HG02938 (cell line): ENCODE measurements around the gene BCOR.

ENCODE experiments used
- ATAC-seq: cut with Tn5 transposase; IDR thresholded peaks from one replicate; pipeline ENCODE4 v1.9.1; 2021; ENCODE audit warnings: mild to moderate bottlenecking, moderate library complexity; ENCODE audit not compliant: unreplicated experiment

The BCOR gene

DNA sequence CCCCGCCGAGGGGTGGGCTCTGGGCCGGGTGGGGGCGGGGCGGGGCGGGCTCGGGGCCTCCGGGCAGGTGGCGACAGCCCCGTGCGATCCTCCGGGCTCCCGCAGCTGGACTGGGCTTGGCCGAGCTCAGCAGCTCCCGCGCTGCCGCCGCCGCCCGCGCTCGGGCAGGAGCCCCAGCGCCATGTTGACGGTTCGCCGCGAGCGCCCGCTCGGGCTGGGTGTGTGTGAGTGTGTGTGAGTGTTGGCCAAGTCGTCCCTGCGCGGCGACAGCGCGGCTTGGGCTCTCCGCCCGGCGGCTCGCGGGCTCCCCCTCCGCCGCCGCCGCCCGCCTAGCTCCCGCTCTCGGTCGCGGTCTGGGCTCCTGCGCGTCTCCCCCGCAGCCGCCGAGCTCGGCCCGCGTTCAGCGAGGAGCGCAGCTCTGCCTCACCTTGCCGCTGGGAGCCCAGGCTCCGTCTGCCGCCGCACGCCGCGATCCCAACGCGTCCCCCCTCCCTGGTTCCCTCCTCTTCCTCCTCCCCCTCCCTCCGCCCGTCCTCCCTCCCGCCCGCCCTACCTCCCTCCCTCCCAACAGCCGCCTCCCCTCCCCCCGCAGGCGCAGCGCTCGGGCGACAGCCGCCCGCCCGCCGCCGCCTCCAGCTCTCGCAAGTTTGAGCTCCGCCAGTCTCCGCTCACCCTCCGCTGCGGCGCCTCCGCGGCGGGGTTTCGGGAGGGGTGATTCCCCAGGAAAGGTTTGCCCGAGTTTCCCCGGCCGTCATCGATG, at the start of gene BCOR:
BCOR (minus strand) TSS at position 455 of the 760 bp plus-strand sequence. CDS start 20,029 bp downstream, outside the sequence.
- ATAC-seq = no peak

DNA sequence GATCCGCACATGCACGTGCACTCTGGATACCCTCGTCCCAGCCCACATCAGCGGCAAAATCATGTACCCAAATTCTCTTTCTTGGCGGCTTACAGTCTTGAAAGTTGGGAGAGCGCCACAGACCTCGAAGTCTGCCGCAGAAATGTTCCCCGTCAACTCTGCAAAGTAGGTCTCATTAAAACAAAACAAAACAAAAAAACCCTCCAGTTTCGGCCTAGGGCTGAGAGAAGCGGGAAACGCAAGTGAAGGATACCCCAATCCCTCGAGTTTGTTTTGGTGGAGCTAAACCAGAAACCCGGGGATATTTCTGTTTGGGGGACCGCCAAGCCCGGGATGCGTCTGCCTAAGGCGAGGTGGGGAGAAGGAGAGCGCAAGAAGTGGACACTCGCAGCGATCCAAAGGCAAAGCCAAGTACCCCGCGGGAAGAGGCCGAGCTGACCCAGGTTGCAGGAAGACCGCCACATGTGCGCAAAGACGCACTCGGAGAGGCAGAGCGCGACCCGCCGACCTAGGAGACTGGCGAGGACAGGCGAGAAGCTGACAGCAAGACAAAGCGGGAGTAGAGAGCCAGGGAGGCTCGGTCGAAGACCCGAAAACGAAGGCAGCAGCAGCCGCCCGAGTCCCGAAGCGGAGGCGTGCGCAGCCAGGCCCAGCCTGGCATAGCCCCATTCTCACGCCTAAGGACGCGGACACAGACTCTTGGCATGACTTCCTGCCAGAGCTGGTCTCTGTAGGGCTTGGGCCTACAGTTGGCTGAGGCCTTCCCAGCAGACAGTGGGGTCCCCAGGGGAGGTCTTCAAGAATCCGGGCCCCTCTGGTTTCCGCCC, 49.6 kb upstream of the BCOR start:
- ATAC-seq = no peak

GRCh38 chrX:40146262-40147125, 48.7 kb upstream of the BCOR start:
- no peak for ATAC-seq

DNA sequence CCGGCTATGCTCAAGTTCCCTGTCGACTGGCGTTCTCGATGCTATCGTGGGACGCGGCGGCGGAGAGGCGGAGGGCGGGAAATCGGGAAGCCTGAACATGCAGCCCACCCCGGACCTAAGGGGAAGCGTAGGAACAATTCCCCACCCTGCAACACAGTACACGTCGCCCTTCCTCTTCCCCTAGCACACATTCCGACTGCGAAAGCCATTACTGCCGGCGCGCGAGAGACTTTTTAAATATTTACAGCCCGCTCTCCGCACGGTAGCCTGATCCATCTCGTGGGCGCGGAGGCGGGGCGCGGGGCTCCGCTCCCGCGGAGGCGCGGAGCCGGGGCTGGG, 48.1 kb upstream of the BCOR start:
- ATAC-seq = no peak

DNA sequence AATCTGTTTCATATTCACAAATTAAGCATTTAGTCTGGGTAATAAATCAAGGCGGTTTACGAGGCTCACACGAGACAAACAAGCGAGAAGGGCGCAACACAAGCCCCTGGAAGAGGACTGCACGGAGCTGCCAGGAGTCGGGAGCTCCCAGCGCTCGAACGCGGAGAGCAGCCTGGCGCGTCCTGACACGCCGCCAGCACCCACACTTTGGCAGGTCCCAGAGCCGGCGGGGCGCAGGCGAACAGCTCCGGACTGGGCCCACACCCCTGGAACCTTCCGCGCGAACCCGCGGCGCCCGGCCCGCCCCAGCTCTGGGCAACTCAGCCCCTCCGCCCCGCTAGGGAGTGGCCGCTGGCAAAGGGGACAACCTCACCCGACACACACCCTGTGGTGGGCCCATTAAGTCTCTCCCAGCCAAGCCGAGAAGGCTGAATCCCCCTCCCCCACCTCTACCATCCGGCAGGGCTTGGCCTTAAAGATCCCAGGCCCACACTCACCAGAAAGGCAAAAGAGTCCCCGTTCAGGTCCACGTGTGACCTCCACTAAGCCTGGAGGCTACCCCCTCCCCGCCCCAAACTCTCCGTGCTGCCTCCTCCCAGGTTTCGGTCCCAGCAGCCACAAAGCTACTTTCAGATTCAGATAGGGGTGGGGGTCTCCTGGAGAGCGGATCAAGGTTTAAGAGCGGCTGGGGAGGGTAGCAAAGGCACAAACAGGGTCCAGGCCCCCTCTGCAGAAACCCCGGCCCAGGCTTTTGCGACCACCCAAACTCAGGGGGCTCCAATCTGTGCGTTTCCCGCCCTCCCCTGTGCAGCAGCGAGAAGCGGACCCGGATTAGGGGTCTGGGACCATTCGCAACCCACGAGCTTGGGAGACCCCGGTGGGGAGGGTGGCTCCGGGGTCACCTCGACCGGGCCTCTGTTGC, 47.5 kb upstream of the BCOR start:
- no peak for ATAC-seq

GRCh38 chrX:40144576-40144975, 46.8 kb upstream of the BCOR start:
- ATAC-seq = no peak

DNA sequence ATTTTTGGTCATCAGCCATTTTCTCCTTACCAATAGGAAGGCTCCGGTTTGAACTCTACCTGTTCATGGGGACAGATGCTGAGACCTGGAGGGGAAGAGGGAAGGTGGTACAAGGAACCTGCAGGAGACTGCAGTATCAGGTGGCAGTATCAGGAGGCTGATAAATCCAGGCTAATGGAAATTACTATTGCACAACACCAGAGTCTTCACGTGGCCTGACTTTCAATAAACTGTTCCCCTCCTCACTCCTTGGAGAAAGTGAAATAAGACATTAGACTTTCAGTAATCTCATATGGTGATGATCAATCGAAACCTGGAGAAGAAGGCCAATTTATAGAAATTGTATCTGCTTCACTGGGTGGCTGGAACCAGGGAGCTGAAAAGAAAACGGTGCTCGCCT, 46.2 kb upstream of the BCOR start:
- ATAC-seq = no peak

- no peak for ATAC-seq
Observed at GRCh38 chrX:40143001-40143400, 45.2 kb upstream of the BCOR start.

GRCh38 chrX:40142417-40142816, 44.7 kb upstream of the BCOR start:
- no peak for ATAC-seq

- no peak for ATAC-seq
Observed at GRCh38 chrX:40140706-40141499, 43.1 kb upstream of the BCOR start.

DNA sequence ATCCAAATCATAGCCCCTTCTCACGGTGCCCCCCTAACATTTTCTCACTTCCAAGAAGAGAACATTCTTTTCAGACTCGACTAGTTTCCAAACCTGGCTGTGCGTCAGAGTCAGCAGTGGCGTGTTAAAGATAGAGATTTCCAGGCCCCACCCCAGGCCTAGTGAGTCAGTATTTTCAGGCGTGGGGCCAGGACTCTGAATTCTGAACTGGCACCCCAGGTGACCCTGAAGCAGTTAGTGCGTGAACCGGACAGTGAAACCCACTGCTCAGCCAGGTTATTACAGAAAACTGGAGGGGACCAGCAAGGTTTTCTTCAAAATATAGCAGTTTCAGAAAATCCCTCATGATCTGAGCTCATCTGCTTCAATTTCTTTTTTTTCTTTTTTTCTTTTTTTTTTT, 35.0 kb upstream of the BCOR start:
- no peak for ATAC-seq

DNA sequence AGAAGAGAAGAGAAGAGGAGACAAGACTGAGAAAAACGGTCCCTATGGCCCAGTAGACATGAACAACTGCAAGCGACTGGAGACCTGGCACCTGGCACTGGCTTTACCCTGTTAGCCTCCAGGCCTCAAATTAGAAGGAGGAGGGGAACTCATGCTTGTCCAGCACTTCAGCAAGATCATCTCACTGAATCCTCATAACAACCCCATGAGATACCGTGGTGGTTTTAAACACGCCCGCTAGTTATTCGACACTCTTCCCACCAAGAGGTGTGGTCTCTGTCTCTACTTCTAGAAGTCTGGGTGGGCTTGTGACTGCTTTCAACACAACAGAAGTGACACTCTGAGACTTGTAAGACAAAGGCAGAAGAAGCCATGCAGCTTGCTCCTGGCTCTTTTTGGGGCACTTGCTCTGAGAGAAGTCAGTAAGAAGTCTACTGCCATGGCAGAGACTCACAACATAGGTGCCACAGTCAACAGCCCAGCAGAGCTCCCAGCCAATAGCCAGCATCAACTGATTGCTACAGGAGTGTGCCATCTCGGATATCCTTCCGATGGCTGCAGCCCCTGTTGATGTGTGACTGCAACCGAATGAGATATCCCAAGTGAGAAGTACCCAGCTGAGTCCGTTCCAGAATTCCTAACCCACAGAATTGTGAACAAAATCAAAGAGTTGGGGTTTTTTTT, 34.0 kb upstream of the BCOR start:
- no peak for ATAC-seq

- no peak for ATAC-seq
Observed at GRCh38 chrX:40130207-40130606, 32.4 kb upstream of the BCOR start.

DNA sequence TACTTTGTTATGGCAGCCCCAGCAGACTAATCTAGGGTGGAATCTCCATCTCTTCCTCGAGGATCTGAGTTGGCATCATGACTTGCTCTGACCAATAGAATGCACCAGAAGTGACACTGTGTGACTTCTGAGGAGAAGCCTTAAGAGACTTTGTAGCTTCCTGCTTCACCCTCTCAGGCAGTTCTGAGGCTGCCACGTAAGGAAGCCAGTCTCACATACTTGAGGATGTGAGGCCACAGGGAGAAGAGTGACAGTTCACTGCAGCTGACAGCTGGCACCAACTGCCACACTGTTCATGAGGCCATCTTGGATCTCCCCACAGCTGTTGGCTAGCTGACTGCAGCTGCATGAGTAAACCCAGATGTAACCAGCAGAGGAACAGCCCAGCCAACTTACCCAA, 29.3 kb upstream of the BCOR start:
- no peak for ATAC-seq

- no peak for ATAC-seq
Observed at GRCh38 chrX:40122487-40122886, 24.7 kb upstream of the BCOR start.

DNA sequence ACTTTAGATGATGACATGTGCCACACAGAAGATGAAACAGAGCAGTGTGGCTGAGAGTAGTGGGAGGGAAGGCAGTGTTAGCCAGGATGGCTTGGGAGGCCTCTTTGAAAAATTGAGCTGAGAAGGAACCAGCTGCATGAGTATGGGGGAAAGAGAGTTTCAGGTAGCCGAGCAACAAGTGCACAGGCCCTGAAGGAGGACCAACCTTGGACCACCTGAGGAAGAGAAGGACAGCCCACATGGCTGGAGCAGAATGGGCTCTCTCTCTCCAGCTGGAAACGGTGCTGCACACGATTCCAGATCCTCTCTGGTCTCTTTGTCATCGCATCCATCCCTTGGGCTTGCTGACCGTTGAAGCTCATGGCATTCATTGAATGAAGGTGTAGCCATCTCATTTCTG, 23.9 kb upstream of the BCOR start:
- ATAC-seq = no peak

DNA sequence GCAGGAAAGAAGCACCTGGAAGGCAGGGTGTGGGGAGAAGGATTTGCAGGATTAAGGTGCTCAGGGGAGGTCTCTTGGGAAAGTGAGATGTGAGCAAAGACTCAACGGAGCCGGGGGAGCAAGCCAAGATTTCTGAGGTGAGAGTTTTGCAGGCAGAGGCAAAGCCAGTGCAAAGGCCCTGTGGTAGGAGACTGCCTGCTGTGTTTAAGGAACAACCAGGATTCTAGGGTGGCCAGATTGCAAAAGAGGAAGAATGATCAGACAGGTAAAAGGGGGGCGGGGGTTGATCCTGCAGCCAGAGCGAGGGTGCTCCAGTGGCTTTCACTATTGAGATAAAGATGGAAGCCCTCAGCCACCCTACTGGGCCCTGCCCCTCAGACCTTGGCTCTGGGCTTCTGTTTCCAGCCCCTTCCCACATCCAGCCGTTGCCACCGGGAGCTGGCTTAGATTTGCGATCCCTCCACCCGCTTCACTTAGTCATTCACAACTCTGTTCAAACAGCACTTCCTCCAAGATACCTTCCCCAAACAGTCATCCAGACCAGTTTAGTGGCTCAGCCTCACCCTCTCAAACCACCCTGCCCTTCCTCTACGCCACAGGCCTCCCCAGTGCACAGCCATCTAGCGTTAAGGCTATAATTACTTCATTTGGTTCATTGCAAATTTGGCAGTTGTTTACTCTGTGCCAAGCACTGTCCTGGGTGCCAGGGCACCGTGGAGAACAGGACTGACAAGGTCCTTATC, 23.3 kb upstream of the BCOR start:
- ATAC-seq = no peak

DNA sequence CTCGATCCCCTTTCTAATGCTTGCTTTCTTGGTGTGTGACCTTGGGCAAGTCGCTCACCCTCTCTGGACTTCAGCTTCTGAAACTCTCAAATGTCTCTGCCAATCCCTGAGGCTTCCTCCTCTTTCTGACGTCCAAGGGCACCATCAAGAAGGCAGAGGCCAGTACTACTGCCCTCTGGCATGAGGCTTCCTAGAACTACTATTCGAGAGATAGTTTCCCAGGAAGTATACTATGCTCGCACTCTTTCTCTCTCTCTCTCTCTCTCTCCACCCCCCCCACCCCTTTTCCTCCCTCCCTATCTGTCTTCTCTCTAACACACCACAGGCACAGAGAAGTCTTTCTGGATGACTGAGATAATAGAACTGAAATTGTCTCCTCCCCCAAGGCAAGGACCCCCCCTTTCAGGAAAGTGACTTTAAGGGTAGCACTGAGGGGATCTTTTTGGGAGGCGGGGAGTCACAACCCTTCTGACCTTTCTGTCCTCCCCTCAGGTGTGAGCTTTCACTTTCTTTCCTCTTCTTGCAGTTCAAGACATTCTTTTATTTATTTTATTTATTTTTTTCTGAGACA, 20.0 kb upstream of the BCOR start:
- ATAC-seq = no peak
